Central memory CD8-positive, alpha-beta T cell (primary cell): ENCODE data around the gene ZCWPW1.
A peak's percentile ranks its signal among the peaks of the same experiment; 100 is the strongest.
"Not testable (repeated sequence)": the region's sequence is repeated elsewhere in the genome, so short reads cannot be mapped to it uniquely, and the experiment has no call there.

Experiments used
- ATAC-seq: fragments of 150-1000 bp; cut with Tn5 transposase; replicated peaks from 2 replicates; pipeline ENCODE4 v1.10.0; 2022; ENCODE audit warnings: mild to moderate bottlenecking, moderate FRiP score, moderate number of reproducible peaks; ENCODE audit not compliant: poor library complexity, severe bottlenecking; ENCODE audit errors: extremely low read depth
- DNase-seq, 2 donors: peaks; one replicate each; pipeline ENCODE4 v3.0.0; 2021; ENCODE audit warnings: low spot score in 2 of 2
- H3K27ac Mint-ChIP-seq: one replicate; pipeline ENCODE4 v1.8.0; 2022; ENCODE audit warnings: low read depth, mild to moderate bottlenecking, moderate library complexity, mixed read lengths
- H3K27me3 Mint-ChIP-seq: one replicate; pipeline ENCODE4 v1.8.0; 2022; ENCODE audit warnings: mixed read lengths
- H3K36me3 Mint-ChIP-seq: one replicate; pipeline ENCODE4 v1.8.0; 2022; ENCODE audit warnings: mild to moderate bottlenecking, moderate library complexity, mixed read lengths; ENCODE audit not compliant: insufficient read depth
- H3K4me1 Mint-ChIP-seq: one replicate; pipeline ENCODE4 v1.8.0; 2022; ENCODE audit warnings: mixed read lengths
- H3K4me3 Mint-ChIP-seq: one replicate; pipeline ENCODE4 v1.8.0; 2022; ENCODE audit warnings: mild to moderate bottlenecking, moderate library complexity, mixed read lengths
- H3K9me3 Mint-ChIP-seq: one replicate; pipeline ENCODE4 v1.8.0; 2022; ENCODE audit warnings: mixed read lengths

Gene ZCWPW1

DNA sequence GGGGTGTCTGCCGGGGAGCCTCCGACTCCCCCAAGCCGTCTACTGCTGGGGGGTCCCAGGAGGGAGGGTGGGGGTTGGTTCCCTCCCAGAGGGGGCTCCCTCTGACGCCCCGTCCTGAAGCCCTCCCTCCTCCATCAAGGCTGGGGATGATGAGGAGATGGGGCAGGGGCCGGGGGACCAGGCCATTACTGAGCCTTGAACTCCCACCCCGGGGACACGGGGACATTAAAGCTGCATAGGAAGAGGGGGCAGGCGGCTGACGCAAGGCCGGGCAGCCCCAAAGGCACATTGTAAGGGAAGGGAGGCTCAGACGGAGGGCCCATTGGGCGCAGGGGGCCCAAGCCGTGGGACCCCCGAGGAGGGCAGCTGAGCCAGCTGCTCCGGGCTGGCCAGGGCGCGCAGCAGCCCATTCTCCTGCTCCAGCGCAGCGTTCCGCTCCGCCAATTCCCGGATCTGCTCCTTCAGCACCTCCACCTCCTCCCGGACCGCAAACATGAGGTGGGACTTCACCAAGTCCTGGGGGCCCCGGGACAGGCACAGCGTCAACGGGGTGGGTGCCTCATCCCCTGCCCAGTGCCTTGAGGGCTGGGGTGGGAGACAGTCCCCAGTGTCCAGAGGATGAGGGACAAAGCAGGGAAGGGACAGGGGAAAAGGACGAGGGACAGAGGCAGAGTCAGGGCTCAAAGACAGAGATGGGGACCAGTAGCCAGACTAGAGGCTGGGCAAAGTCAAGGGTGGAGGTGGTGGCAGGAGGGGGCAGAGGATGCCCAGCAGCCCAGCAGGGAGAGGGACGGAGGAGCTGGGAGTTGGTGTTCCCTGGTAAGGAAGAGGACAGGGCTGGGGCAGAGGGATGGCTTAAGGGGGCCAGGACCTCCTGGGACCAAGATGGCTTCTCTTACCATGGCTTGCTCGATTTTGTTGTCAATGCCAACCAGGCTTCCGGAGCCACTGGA is 38.4 kb upstream of the ZCWPW1 start:
- no peak for ATAC-seq
- DNase-seq, result no peak
- Mint-ChIP-seq H3K4me3 (no peak overlapping the region), H3K27me3 (no peaks in the 10 kb centered on the region), H3K9me3 (no peaks in the 10 kb centered on the region), H3K4me1 (peaks cover 9% of the 10 kb centered on the region), H3K27ac (peak overlapping the region; percentile 46), H3K36me3 (peaks cover 28% of the 10 kb centered on the region)

DNA sequence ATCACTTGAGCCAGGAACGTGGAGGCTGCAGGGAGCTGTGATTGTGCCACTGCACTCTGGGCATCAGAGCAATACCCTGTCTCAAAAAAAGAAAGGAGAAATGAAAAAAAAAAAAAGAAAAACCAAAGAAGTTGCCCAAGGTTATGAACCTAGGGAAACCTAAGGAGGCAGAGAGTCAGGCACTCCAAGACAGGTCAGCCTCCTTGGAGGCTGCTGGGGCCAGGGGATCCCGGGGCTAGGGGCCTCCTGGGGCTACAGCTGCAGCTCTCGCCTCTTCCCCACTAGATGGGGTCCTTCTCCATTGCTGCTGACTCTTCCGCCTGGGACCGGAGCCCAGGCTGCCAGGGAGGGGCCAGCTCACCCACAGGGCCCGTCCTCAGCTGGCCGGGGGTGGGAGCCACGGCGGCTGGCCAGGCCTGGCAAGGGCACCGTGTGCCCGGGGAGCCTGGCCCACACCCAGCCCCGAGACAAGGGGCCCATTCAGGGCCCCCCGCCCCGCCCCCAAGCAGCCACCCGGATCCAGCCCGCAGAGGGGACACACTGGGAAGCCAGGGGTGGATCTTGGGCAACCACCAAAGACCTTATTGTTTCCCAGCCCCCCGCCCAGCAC is 37.3 kb upstream of the ZCWPW1 start:
- no peak overlapping the region for H3K4me3 Mint-ChIP-seq
- H3K27ac Mint-ChIP-seq, result peak overlapping the region; percentile 63
- DNase-seq (no peak), ATAC-seq (no peak)
- peaks cover 5% of the 10 kb centered on the region for H3K4me1 Mint-ChIP-seq
- H3K9me3 Mint-ChIP-seq, result no peaks in the 10 kb centered on the region
- H3K27me3 Mint-ChIP-seq, result no peaks in the 10 kb centered on the region
- H3K36me3 Mint-ChIP-seq, result peaks cover 26% of the 10 kb centered on the region

DNA sequence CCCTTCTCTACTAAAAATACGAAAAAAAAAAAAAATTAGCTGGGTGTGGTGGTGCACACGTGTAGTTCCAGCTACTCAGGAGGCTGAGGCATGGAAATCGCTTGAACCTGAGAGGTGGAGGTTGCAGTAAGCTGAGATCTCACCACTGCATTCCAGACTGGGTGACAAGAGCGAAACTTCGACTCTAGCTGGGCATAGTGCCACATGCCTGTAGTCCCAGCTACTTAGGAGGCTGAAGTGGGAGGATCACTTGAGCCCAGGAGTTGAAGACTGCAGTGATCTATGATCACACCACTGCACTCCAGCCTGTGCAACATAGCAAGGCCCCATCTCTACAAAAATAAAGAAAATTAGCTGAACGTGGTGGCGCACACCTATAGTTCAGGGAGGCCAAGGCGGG is 36.8 kb upstream of the ZCWPW1 start:
- H3K27me3 Mint-ChIP-seq, result no peaks in the 10 kb centered on the region
- peak overlapping the region; percentile 63 for H3K27ac Mint-ChIP-seq
- peaks cover 26% of the 10 kb centered on the region for H3K36me3 Mint-ChIP-seq
- no peaks in the 10 kb centered on the region for H3K9me3 Mint-ChIP-seq
- H3K4me3 Mint-ChIP-seq, result no peak overlapping the region
- ATAC-seq (no peak), DNase-seq (no peak)
- H3K4me1 Mint-ChIP-seq, result peaks cover 5% of the 10 kb centered on the region

DNA sequence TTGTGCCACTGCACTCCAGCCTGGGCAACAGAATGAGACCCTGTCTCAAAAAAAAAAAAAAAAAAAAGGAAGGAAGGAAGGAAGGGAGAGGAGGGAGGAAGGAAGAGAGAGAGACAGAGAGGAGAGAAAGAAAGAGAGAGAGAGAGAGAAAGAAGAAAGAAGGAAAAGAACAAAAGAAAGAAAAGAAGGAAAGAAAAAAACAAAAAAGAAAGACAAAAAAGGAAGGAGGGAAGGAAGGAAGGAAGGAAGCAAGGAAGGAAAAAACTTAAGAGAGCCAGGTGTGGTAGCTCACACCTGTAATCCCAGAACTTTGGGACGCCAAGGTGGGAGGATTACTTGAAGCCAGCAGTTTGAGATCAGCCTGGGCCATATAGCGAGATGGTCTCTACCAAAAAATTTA is 36.3 kb upstream of the ZCWPW1 start:
- DNase-seq (no peak), ATAC-seq (no peak)
- H3K4me3 Mint-ChIP-seq, result no peak overlapping the region
- peak overlapping the region; percentile 63 for H3K27ac Mint-ChIP-seq
- peaks cover 5% of the 10 kb centered on the region for H3K4me1 Mint-ChIP-seq
- no peaks in the 10 kb centered on the region for H3K9me3 Mint-ChIP-seq
- no peaks in the 10 kb centered on the region for H3K27me3 Mint-ChIP-seq
- peaks cover 25% of the 10 kb centered on the region for H3K36me3 Mint-ChIP-seq

DNA sequence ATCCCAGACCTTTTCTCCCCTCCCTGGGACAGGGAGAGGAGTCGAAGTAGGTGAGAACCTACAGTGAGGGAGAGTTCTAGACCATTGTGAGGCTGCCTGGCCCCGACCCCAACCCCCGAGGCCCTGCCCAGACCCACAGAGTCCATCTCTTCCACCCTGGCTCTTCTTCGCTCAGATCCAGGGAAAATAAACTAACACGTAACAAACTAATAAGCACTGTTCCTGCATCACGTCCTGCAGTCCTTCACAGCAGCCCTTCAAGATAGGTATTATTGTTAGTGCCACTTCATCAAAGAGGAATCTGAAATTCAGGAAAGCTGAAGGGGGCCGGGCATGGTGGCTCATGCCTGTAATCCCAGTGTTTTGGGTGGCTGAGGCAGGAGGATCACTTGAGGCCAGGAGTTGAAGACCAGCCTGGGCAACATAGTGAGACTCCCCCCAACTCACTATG is 35.7 kb upstream of the ZCWPW1 start, which contains the start of gene SPACDR:
Gene SPACDR, minus strand, starts transcription at position 51 of the 451 bp plus-strand sequence. CDS start 235 bp downstream, outside the sequence.
- Mint-ChIP-seq H3K27ac (peak within 1 kb of the TSS; percentile 63), H3K27me3 (no peaks in the 10 kb centered on the region), H3K4me3 (no peak within 1 kb of the TSS)

DNA sequence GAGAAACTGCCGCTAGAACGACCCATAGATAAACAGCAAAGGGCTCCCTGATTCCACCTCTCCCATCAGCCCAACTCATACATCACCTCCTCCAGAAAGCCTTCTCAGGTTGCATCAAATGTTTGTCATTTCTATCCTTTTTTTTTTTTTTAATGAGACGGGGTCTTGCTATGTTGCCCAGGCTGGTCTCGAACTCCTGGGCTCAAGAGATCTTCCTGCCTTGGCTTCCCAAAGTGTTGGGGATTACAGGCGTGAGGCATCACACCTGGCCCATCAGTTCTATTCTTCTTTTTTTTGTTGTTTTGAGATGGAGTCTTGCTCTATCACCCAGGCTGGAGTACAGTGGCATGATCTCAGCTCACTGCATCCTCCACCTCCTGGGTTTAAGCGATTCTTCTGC is 28.5 kb upstream of the ZCWPW1 start:
- ATAC-seq, result no peak
- H3K36me3 Mint-ChIP-seq, result peaks cover 4% of the 10 kb centered on the region
- no peaks in the 10 kb centered on the region for H3K9me3 Mint-ChIP-seq
- H3K27me3 Mint-ChIP-seq, result no peaks in the 10 kb centered on the region
- DNase-seq, result no peak
- H3K4me1 Mint-ChIP-seq, result peaks cover 6% of the 10 kb centered on the region
- no peak overlapping the region for H3K4me3 Mint-ChIP-seq
- no peak overlapping the region for H3K27ac Mint-ChIP-seq

More for the DNA sequence above, 35.7 kb upstream of the ZCWPW1 start, which contains the start of gene SPACDR:
- ATAC-seq (no peak), DNase-seq (no peak)
- Mint-ChIP-seq H3K36me3 (peaks cover 24% of the 10 kb centered on the region), H3K9me3 (no peaks in the 10 kb centered on the region), H3K4me1 (peaks cover 5% of the 10 kb centered on the region)

DNA sequence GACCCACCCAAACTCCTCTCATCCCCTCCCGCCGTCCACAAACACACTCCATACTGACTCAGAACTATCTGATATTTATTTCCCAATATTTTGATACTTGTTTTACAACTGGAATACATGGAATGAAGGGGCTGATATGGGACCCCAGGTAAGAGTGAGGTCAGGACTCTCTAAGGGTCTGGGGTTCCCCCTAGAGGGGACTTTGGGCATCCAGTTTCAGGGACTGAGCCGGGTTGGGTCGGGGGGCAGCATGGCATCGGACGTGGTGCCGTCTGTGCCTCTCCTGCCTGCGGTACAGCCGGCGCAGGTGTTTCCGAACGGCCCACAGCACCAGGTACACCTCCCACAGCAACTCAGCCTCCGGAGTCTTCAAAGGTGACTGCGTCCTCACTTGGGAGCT is 28.1 kb upstream of the ZCWPW1 start:
- peaks cover 6% of the 10 kb centered on the region for H3K4me1 Mint-ChIP-seq
- no peaks in the 10 kb centered on the region for H3K27me3 Mint-ChIP-seq
- no peak overlapping the region for H3K4me3 Mint-ChIP-seq
- ATAC-seq (no peak), DNase-seq (no peak)
- no peak overlapping the region for H3K27ac Mint-ChIP-seq
- no peaks in the 10 kb centered on the region for H3K9me3 Mint-ChIP-seq
- H3K36me3 Mint-ChIP-seq, result peaks cover 4% of the 10 kb centered on the region

DNA sequence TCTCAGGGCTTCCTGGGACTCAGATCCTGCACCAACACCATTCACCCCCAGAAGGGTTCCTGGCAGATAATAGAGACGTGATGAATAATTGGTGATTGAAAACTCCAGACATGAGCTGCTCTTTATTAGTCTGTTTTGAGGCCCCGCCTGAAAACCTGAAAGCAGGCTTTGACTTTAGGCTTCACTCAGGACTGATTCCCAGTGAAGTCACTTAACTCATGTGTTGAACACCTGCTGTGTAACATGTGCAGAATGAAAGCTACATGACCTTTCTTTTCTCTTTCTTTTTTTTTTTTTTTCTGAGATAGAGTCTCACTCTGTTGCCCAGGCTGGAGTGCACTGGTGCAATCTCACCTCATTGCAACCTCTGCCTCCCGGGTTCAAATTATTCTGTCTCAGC is 26.7 kb upstream of the ZCWPW1 start:
- DNase-seq, result no peak
- no peak for ATAC-seq
- Mint-ChIP-seq H3K36me3 (peaks cover 3% of the 10 kb centered on the region), H3K9me3 (no peaks in the 10 kb centered on the region), H3K27ac (no peak overlapping the region), H3K4me3 (no peak overlapping the region), H3K27me3 (no peaks in the 10 kb centered on the region), H3K4me1 (peaks cover 6% of the 10 kb centered on the region)

DNA sequence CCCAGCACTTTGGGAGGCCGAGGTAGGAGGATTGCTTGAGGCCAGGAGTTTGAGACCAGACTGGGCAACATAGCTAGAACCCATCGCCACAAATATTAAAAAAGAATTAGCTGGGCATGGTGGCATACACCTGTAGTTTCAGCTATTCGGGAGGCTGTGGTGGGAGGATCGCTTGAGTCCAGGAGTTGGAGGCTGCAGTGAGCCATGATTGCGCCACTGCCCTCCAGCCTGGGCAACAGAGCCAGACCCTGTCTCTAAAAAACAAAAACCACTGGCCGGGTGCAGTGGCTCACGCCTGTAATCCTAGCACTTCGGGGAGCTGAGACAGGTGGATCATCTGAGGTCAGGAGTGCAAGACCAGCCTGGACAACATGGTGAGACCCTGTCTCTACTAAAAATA is 25.4 kb upstream of the ZCWPW1 start:
- H3K27me3 Mint-ChIP-seq, H3K27ac Mint-ChIP-seq, H3K4me1 Mint-ChIP-seq, H3K9me3 Mint-ChIP-seq, DNase-seq, H3K4me3 Mint-ChIP-seq, H3K36me3 Mint-ChIP-seq, ATAC-seq: not testable (repeated sequence)

DNA sequence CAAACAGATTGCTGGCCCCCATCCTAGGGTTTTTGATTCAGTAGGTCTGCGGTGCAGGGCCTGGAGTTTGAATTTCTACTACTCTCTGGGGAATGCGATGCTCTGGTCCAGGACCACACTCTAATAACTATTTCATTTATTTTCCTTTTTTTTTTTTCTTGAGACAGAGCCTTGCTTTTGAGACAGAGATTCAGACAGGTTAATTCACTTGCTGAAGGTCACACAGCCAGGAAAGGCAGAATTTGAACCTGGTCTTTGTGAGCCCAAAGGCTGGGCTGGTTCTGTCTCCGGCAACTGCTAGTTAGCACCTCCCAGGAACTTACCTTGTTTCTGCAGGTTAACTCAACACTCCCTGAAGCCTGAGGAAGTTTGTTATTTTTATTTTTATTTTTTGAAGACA is 24.0 kb upstream of the ZCWPW1 start:
- Mint-ChIP-seq H3K27me3 (no peaks in the 10 kb centered on the region), H3K4me1 (peaks cover 6% of the 10 kb centered on the region), H3K4me3 (no peak overlapping the region), H3K9me3 (no peaks in the 10 kb centered on the region), H3K27ac (no peak overlapping the region), H3K36me3 (peaks cover 2% of the 10 kb centered on the region)
- no peak for DNase-seq
- ATAC-seq, result no peak

DNA sequence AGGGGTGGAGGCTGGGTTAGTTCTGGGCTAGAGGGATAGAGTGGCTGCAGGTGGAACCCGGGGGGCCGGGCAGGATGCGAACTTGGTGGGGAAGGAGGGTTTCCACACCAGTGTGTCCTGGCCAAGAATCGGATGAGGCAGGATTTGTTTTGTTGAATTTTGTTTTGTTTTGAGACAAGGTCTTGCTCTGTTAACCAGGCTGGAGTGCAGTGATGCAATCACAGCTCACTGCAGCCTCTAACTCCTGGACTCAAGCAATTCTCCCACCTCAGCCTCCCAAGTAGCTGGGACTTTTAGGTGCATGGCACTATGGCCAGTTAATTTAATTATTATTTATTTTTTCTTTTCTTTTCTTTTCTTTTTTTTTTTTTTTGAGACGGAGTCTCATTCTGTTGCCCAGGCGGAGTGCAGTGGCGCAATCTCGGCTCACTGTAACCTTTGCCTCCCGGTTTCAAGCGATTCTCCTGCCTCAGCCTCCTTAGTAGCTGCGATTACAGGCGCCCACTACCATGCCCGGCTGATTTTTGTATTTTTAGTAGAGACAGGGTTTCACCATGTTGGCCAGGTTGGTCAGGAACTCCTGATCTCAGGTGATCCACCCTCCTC is 20.8 kb upstream of the ZCWPW1 start:
- Mint-ChIP-seq H3K36me3 (peaks cover 2% of the 10 kb centered on the region), H3K4me1 (no peaks in the 10 kb centered on the region), H3K4me3 (peak overlapping the region; percentile 32), H3K27me3 (no peaks in the 10 kb centered on the region), H3K27ac (no peak overlapping the region), H3K9me3 (no peaks in the 10 kb centered on the region)
- DNase-seq, result no peak
- no peak for ATAC-seq

DNA sequence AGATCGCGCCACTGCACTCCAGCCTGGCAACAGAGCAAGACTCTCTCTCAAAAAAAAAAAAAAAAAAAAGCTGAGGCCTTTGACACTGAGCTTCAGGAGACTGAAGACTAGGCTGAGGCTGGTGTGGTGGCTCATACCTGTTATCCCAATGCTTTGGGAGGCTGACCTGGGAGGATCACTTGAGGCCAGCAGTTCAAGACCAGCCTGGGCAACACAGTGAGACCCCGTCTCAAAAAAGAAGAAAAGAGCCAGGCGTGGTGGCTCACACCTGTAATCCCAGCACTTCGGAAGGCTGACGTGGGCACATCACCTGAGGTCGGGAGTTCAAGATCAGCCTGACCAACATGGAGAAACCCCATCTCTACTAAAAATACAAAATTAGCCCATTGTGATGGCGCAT is 18.9 kb upstream of the ZCWPW1 start:
- not testable (repeated sequence) for H3K27me3 Mint-ChIP-seq, H3K27ac Mint-ChIP-seq, ATAC-seq, H3K4me1 Mint-ChIP-seq, H3K9me3 Mint-ChIP-seq, H3K4me3 Mint-ChIP-seq, H3K36me3 Mint-ChIP-seq, DNase-seq
